Effector CD4-positive, alpha-beta T cell (primary cell): Measurements from ENCODE around the gene MYORG.
"Not testable (repeated sequence)": the region's sequence is repeated elsewhere in the genome, so short reads cannot be mapped to it uniquely, and the experiment has no call there.

Experiments used
- DNase-seq: peaks from one replicate; pipeline ENCODE4 v3.0.0-alpha.2; 2020

The MYORG gene

GRCh38 chr9:34368796-34369195, 7.9 kb downstream of the MYORG start:
- DNase-seq, result not testable (repeated sequence)

- not testable (repeated sequence) for DNase-seq
Observed at GRCh38 chr9:34367751-34368410, 8.8 kb downstream of the MYORG start.

GRCh38 chr9:34366365-34366764, 10.3 kb downstream of the MYORG start:
- DNase-seq, result no peak

GRCh38 chr9:34365282-34365681, 11.4 kb downstream of the MYORG start:
- no peak for DNase-seq

GRCh38 chr9:34363619-34364351, 12.9 kb downstream of the MYORG start:
- DNase-seq, result no peak

GRCh38 chr9:34362614-34363214, 14.0 kb downstream of the MYORG start:
- DNase-seq, result no peak

GRCh38 chr9:34352957-34353356, 23.7 kb downstream of the MYORG start:
- not testable (repeated sequence) for DNase-seq

GRCh38 chr9:34352122-34352652, 24.5 kb downstream of the MYORG start:
- DNase-seq, result not testable (repeated sequence)

- no peak for DNase-seq
Observed at GRCh38 chr9:34349324-34349723, 27.4 kb downstream of the MYORG start.

GRCh38 chr9:34347800-34348158, 28.9 kb downstream of the MYORG start:
- no peak for DNase-seq

- no peak for DNase-seq
Observed at GRCh38 chr9:34346873-34347799, 29.6 kb downstream of the MYORG start.

GRCh38 chr9:34343605-34344004, 33.1 kb downstream of the MYORG start:
- DNase-seq, result no peak

GRCh38 chr9:34343090-34343489, 33.6 kb downstream of the MYORG start:
- no peak for DNase-seq

GRCh38 chr9:34341659-34342295, 34.9 kb downstream of the MYORG start:
- no peak for DNase-seq

- no peak for DNase-seq
Observed at GRCh38 chr9:34338665-34339385, 37.9 kb downstream of the MYORG start.

- DNase-seq, result not testable (repeated sequence)
Observed at GRCh38 chr9:34338079-34338478, 38.6 kb downstream of the MYORG start.

GRCh38 chr9:34337403-34337802, 39.3 kb downstream of the MYORG start:
- no peak for DNase-seq

GRCh38 chr9:34335376-34335775, 41.3 kb downstream of the MYORG start:
- no peak for DNase-seq

- no peak for DNase-seq
Observed at GRCh38 chr9:34334916-34335315, 41.8 kb downstream of the MYORG start.

GRCh38 chr9:34334337-34334824, 42.3 kb downstream of the MYORG start:
- DNase-seq, result no peak

GRCh38 chr9:34333836-34334235, 42.9 kb downstream of the MYORG start:
- no peak for DNase-seq
